Activated CD4-positive, alpha-beta T cell treated with anti-CD3 and anti-CD28 coated beads, Interleukin-2, Interleukin-4, amounts not matched to agents 100 ng/mL and 50 ng/mL, durations not matched to agents 16 hours and 8 hours (primary cell): Measurements from ENCODE around the gene KERA.
"Not testable (repeated sequence)": the region's sequence is repeated elsewhere in the genome, so short reads cannot be mapped to it uniquely, and the experiment has no call there.

Experiments used
- DNase-seq: peaks from one replicate; pipeline ENCODE4 v3.0.0-alpha.2; 2020; ENCODE audit warnings: low spot score

Gene KERA, protein sequence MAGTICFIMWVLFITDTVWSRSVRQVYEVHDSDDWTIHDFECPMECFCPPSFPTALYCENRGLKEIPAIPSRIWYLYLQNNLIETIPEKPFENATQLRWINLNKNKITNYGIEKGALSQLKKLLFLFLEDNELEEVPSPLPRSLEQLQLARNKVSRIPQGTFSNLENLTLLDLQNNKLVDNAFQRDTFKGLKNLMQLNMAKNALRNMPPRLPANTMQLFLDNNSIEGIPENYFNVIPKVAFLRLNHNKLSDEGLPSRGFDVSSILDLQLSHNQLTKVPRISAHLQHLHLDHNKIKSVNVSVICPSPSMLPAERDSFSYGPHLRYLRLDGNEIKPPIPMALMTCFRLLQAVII

DNA sequence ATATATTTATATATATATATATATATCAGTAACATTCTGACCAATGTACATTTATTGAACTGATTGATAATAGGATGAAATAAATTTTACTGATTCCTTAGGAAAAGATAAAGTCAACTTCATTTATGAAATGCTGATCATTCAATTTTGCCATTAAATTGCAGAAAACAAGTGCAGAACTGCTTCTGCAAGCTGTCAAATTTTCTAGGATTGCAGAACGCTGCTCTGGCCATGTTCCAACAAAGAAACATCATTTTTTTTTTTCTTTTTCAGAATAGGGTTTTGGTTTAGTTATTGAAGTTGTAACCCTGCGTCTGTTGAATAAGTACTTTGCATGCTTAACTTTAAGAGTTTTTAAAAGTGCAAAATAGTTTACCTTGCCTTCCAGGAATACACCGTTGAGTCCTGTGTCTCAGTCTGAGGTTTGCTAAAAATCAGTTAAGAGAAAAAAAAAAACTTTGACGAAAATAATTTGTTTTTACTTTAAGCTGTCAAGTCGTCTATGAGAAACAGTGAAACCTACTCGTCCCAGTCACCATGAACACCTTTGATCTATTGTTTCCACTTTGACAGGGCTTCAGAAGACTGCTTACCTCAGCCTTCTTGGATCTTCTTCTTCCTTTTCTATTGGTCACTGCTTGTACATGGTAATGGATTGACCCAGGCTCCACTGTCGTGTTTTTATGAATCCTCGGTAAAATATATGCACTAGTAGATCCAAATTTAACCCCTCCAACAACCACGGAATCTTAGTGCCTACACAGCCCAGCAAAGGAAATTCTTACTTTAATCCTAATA, at the start of gene KERA:
Gene KERA, minus strand, starts transcription at position 657 of the 798 bp plus-strand sequence. CDS start 1,743 bp downstream, outside the sequence.
- DNase-seq, result no peak

DNA sequence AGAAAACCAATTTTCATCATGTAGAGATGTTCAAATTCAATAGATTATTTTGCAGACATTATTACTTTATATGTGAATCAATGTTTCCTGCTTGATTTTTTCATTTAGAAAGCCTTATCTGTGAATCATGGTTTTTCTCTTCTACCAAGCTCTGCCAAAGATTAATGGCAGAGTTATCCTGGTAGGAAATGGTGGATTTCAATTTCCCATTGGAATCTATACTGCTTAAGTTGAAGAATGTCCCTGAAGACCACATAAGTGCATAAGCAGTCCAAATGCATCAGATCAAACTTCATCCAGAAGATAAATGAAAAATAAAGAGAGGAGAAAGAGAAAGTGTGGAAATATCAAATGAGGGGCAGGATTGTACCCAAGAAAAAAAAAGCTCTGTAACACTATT, 48.5 kb upstream of the KERA start:
- DNase-seq, result no peak

DNA sequence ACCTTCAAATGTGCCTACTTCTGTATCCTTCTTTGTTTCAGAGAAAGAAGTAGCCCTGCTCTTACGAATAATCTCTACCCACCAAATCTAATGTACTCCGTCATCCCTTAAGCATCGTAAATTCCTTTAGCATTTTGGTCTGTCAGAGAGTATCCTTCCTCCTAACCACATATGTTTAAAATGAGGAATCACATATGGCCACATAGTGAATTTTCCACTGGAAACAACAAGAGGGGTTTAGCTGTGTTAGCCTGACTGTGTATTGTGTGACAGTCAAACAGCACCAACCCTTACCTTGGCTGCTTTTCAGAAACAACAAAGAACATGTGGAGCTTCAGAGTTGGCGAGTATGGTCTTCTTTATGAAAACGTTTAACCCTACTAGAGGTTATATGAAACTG, 48.0 kb upstream of the KERA start:
- no peak for DNase-seq

DNA sequence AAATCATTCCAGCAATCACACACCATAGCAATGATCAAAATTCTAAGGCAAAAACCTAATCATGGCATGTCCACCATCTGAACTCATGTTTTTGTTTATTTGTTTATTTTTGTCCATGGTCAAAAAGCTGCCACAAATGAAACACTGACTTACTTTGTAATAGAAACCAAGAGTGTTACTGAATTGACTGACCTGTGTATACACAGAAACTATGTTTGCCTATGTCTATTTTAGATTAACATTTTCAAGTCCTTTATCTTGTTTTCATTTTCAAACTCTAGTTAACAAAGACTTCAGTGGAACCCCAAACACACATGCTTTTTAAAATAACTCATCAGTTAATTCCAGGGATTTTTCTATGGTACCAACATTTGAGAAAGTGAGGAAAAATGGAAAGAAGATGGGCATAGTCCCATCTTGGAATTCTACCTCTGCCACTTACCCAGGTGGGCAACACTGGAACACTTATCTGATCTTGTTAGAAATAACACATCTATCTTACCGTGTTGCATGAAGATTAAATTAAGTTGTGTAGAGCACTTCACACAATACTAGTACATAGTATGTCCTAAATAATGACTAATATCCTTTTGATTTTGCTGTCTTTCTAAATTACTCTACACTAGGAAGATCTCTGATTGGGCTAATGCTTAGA, 47.1 kb upstream of the KERA start:
- DNase-seq, result no peak

DNA sequence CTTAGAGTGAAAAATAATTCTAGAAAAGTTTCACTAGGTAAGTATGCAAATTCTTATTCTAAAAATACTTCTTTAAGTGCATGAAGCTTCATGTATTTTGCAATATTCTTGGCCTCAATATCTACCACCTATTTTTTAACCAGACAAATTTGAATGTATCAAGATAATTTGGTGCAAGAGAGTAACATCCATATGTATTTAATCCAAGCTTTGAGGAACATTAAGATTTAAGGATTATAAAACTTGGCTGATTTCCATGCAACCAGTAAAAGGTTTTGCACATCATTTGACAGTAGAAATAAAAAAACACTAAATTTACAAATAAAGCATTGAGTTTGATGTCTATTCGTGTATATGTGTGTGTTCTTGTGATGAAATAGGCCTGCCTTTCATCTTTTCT, 45.8 kb upstream of the KERA start:
- DNase-seq, result no peak

DNA sequence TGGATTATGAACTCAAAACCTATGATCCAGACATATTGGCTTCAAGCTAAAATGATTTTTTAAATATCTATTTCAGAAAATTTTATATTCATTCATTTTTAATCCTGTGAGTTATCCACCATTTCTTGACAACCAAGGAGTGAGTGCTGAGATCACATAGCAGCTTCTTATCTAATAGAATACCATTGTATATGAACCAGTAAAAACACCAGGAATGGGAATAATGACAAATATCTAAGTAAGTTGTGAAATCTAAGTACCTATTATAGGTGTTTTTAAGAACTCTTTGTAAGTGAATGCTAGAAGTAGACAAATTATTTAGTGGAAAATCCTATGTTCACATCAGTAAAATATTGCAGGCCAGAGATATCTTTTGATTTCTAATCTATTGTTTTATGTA, 45.3 kb upstream of the KERA start:
- DNase-seq, result no peak

DNA sequence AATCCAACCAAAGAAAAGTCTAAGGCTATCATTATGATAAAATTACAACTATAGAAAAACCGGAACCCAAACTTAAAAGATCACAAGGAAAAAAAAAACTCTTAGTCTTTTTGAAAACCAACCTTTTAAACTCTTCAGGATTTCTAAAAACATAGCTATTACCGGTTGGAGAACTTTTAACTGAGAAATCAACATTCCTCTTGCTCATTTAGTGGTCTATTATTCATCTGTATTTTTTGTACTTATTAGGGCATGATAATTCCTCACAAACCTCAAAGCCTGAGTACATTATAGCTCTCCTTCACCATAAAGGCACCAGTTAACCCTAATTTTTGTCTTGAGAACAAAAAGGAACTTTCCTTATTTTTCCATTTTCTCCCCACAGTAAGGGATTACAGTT, 43.1 kb upstream of the KERA start:
- no peak for DNase-seq

DNA sequence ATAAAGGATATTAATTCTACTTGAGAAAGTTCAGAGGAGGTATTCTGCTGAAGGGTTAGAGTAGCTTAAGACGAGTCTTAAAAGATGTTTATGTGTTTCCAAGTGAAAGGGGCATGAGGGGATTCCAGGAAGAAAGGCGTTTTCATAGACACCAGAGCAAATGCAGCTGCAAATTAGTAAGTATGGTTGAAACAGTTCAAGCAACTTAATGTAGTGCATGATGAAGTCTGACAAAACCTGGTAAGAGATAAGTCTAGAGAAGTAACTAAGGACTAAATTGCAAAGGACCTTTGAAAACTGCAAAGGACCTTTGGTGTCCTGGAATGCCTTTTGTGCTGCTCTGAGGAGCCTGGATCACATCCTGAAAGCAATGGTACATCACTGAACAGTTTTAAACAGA, 42.0 kb upstream of the KERA start:
- no peak for DNase-seq

DNA sequence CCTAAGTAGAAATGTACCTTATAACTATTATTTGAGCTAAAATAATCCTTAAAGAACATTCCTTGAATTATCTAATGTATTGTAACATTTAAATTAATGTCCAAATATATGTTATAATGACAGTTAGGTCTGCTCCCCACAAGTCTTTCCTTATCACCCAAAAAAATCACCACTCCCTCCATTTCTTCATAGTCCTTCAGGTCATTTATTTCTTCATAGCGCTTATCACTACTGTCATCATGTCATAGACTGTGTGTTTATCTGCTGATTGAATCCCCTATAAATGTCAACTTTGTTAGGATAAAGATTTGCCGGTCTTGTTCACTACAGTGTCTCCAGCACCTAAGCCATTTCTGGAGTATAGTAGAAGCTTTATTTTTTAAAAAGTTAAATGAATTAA, 41.5 kb upstream of the KERA start:
- no peak for DNase-seq

DNA sequence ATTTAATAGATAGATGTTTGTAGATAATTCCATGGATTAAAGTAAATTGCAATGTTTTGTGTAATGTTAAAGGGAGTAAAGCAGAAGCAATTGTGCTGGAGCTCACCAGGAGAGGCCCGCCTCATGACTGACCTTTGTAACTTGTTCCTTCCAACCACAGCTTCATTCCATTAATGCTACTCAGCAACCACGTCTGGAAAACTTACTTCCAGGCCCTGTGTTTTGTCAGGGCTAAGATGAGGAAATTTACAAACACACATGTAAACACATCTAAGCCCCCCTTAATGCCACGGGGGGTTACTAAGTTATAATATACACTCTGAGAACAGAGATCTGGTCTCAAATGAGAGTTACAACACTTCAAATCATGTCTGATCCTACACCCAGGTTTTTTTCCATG, 41.1 kb upstream of the KERA start:
- DNase-seq, result no peak

DNA sequence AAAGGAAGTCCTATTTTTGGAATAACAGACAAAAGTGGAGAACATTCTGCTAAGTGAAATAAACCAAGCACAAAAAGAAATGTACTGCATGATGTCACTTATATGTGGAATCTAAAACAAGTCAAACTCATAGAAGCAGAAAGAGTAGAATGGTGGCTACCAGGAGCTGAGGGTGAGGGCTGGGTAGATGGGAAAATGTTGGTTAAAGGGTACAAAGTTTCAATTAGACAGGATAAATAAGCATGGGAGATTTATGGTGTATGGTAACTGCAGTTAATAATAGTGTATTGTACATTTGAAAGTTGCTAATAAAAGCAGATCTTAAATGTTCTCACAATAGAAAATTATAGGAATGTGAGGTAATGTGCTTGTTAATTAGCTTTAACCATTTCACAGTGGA, 40.6 kb upstream of the KERA start:
- no peak for DNase-seq

DNA sequence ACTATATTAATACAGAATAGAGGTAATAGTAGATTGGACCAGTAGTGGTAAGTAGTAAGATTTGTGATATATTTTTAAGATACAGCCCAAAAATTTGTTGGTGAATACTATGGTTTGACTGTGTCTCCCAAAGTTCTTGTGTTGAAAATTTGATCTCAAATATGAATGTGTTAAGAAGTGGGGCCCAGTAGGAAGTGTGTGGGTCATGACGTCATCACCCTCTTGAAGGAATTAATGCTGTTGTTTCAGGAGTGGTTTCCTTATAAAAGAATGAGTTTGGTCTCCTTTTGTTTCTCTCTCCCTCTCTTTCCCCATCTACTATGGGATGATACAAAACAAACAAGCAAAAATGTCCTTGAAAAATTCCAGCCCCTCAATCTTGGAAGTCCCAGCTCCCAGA, 37.1 kb upstream of the KERA start:
- no peak for DNase-seq

DNA sequence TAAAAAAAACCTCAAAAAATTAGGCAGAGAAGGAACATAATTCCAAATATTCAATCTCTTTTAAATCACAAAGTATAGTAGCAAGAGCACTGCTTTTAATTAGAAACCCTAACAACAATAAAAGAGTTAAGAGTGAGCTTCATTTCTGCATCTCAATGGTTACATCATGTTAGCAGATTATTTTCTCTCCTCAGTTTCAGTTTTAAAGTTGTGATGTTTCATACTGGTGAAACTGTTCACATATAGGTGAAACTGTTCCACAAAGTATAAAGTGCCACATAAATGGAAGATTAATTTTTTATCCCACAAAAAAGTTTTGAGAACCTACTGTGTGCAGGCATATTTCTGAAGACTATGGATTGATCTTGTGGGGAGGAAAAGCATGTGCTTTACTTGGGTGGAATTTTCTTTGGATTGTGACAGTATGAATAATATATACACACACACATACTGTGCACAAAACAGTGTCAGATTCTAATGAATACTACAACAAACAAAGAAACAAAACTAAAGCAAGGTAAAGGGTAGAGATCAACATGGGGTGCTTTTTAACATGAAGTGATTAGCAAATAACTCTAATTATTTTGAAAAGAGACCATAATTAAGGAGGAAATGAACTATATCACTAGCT, 36.3 kb upstream of the KERA start:
- no peak for DNase-seq

DNA sequence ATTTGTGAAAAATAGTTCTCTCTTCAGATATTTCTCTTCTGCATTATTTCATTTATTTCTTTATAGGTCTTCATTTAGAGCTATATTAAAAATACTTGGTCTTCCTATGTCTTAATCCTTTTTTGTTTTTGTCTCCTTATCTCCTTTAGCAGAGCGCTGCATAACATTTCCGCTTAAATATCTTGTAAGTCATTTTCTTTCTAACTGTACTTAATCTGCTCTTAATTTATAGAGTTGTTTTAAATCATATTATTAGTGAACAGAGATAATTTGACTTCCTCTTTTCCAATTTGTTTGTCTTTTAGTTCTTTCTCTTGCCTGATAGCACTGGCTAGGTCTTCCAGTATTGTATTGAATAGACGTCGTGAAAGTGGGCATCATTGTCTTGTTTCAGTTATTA, 35.5 kb upstream of the KERA start:
- DNase-seq, result no peak

DNA sequence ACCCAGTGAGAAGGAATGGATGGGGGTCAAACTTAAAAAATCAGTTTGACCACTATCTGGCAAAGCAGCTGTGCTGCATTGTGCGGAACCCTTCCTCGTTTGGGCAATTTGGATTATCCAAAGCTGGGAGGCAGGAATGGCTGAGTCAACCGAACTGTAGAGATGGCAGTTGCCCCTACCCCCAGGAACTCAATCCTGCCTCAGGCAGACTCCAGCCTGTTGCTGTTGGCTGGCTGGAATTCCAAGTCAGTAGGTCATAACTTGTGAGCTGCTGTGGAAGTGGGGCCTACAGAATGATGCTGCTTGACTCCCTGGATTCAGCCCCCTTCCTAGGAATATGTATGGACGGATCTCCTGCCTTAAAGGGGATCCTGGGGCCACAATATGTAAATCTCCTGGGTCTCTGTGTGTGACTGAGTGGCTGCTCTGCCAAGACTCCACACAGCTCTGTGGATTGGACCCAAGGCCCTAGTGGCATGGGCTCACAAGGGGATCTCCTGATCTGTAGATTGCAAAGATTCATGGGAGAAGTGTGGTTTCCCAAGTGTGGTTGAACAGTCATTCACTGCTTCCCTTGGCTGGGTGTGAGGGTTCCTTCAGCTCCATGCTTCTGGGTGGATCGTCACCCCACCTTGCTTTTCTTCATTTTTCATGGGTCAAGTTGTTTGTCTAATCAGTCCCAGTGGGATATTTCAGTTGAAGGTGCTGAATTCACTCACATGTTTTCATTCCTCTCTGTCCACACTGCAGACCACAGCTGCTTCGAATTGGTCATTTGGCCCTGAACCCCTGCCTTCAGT, 34.3 kb upstream of the KERA start:
- peak; percentile 4 for DNase-seq

DNA sequence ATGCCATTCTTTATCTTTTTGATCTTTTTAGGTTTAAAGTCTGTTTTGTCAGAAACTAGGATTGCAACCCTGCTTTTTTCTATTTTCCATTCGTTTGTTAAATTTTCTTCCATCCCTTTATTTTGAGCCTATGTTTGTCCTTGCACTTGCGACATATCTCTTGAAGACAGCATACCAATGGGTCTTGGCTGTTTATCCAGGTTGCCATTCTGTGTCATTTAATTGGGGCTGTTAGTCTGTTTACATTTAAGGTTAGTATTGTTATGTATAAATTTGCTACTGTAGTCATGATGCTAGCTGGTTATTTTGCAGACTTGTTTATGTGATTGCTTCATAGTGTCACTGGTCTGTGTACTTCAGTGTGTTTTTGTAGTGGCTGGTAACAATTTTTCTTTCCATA, 32.1 kb upstream of the KERA start:
- DNase-seq, result not testable (repeated sequence)

DNA sequence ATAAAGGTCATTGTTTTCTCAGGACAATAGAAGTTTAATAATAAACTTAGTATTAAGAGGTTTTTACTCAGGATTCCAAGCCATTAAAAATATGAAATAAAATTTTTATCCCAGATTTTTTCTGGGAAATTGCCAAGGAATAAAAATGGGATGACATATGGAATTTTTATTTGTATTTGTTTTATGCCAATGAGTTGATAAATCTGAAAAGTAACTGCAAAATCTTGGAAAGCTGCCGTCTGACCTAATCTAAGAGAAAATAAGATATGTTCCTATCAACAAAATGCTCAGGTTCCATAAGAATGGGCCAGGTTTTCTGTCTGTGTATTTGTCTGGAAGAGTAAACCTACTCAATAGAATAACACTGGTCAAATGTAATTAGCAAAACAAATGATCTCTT, 22.2 kb upstream of the KERA start:
- DNase-seq, result no peak

DNA sequence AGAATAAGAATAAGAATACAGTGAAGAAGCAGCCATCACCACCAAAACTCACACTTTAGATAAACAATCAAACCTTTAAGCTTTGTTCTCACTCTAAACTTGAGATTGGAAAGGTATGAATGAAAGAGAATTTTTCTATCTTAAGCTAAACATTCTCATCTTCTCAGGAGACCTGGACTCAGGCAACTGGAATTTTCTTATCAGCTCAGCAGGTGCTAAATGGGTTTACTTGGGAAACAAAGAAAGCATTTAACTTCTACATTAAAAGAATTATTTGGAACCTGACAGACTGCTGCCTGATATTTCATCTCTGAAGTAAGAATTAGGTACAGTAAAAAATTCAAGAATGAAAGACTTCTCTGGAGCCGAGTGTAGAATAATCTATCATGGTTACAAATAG, 20.7 kb upstream of the KERA start:
- DNase-seq, result no peak

DNA sequence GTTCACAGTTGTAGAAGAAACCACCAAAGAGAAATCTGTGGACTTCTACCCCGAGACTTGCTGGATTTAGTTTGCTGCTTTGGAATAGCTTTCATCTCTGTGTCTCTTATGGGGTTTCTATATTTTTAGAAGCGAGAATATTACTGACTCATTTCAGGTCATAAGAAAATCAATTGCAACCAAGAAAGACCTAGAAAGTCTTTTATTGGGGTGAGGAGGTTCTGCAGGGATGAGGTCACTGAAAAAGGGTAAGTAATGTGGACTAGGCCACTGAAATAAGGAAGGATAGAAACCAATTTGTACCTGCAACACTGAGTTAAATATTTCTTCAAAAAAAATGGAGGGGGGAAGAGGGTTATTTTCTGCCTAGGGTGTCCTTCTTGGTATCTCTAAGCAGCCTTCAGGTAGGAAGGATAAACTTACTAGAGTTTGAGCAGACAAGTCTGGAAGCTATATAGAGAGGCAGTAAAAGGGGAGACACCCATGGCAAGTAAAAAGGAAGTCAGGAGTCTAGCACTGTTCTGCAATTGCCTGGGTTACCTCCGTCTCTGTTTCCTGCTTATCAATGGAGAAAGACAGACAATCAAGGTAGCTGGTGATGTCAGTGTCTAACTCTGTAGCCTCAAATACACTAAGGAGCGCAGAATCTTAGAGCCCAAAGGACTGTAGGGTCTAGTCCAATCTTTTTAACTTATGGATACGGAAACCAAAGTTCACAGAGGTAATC, 19.6 kb upstream of the KERA start:
- DNase-seq, result no peak

DNA sequence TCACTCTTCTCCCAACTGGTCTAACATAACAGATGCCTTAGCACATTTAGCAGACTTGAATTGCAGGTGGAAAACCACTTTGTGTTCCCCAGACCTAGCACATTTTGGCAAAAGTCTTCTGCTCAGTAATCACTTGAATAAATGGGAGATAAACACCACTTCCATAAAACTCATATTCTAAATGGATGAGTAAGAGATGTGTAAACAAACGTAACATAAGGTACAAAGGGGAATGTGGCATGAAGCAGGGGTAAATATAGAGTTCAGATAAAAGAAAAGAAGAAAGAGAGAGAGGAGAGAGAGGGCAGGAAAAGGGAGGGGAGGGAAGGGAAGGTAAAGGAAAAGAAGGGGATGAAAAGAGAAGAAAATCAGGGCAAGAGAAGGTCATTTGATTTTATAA, 17.0 kb upstream of the KERA start:
- no peak for DNase-seq

DNA sequence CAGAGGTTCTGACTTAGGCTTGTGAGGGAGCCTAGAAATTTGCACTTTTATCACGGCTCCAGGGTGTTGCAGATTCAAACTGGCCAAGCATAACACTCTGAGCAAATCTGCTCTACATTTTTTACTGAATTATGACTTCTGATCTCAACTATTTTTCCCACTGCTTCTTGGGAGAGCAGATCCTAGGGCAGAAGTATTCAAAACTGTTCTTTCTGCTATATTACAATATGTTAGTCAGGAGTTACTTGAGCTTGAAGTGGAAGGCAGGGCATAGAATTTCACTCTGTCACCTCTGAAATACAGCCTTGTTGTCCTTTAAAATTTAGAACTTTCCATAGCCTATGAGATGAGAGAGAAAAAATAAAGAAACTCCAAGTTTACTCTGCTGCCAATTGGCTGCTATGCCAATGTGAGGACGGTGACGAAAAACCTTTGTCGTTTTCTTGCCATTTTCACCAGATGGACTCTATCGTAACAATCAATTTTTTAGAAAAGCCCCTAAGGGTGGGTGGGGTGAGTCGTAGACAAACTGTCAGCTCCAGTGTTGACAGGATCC, 16.4 kb upstream of the KERA start:
- no peak for DNase-seq
